HepG2 (cell line): Measurements from ENCODE around the gene ZDHHC13. TPM values are rescaled to one million over a fixed set of nuclear protein-coding genes. Genes with fewer than 3 reads are reported as not detected.

Source experiments
- ATAC-seq: fragments of 200-7000 bp; cut with Tn5 transposase; 3 replicates; pipeline ENCODE4 v1.9.1; 2020; ENCODE audit warnings: mild to moderate bottlenecking, moderate library complexity
- BruUV-seq: library from RNA; stranded (reverse); fragments of 400-500 nt; replicated peaks from 2 replicates; lab custom pipeline; 2021; lab: Mats Ljungman, UMichigan
- CTCF ChIA-PET: fragments of 300-600 bp; formaldehyde crosslinking; extraction: SDS; loops from one replicate; lab custom pipeline; 2021; ENCODE audit warnings: low total read pairs, inconsistent platforms, low intra/inter-chr PET ratio; lab: Yijun Ruan, JAX
- POLR2A ChIA-PET: fragments of 350-600 bp; sonication (Branson Sonifier 250); formaldehyde crosslinking; loops from one replicate; lab custom pipeline; 2020; ENCODE audit warnings: antibody characterized with exemption, inconsistent platforms; lab: Yijun Ruan, JAX
- DNase-seq: peaks from one replicate; pipeline ENCODE4 v3.0.0-alpha.2; 2015; ENCODE audit warnings: low spot score
- FAIRE-seq: peaks from 3 replicates; lab custom pipeline; 2011; peaks lifted over from hg19 to GRCh38; lab: Jason Lieb, UNC
- H2AFZ ChIP-seq: one replicate; pipeline ENCODE4 v1.6.1; 2011; ENCODE audit warnings: low read length, inconsistent platforms
- H3K27ac ChIP-seq: fragments of 300-600 bp; 3 replicates; pipeline ENCODE4 v1.8.0; 2011; ENCODE audit warnings: mixed run types, mild to moderate bottlenecking, mixed read lengths, low read length, inconsistent platforms; ENCODE audit not compliant: insufficient read depth; ENCODE audit errors: extremely low read length
- H3K27me3 ChIP-seq, 2 experiments: fragments of 200-600 bp in 1 of 2; 2 replicates in 1 of 2; 3 replicates in 1 of 2; pipeline versions ENCODE4 v1.6.0 to v1.8.0; 2011; ENCODE audit warnings: low read length in 2 of 2, mild to moderate bottlenecking in 2 of 2, moderate library complexity in 2 of 2, inconsistent platforms in 1 of 2; ENCODE audit not compliant: insufficient read depth in 2 of 2, control insufficient read depth in 1 of 2
- H3K36me3 ChIP-seq, 2 experiments: fragments of 200-600 bp in 1 of 2; replicated peaks in 1 of 2; 2 replicates in 1 of 2; 3 replicates in 1 of 2; pipeline versions ENCODE4 v1.5.1 to v1.8.0; 2011; ENCODE audit warnings: low read length in 2 of 2, inconsistent platforms in 1 of 2; ENCODE audit not compliant: insufficient read depth in 2 of 2, control insufficient read depth in 1 of 2
- H3K4me1 ChIP-seq: 2 replicates; pipeline ENCODE4 v1.5.1; 2012; ENCODE audit warnings: low read length, inconsistent platforms; ENCODE audit not compliant: insufficient read depth
- H3K4me2 ChIP-seq: 2 replicates; pipeline ENCODE4 v1.6.0; 2011; ENCODE audit warnings: low read depth, low read length, inconsistent platforms
- H3K4me3 ChIP-seq, 3 experiments: fragments of 200-600 bp in 1 of 3; sonication (generic), shearing (Covaris generic) in 1 of 3; replicated peaks in 1 of 3; 2 replicates each; pipeline ENCODE4 v1.5.1; 2011 to 2016; ENCODE audit warnings: low read length in 3 of 3, inconsistent platforms in 2 of 3, low read depth in 2 of 3, mild to moderate bottlenecking in 2 of 3, control low read depth in 1 of 3, mixed read lengths in 1 of 3; ENCODE audit not compliant: insufficient read depth in 1 of 3
- H3K79me2 ChIP-seq: one replicate; pipeline ENCODE4 v1.6.1; 2011; ENCODE audit warnings: low read length, inconsistent platforms; ENCODE audit not compliant: insufficient read depth
- H3K9ac ChIP-seq: 2 replicates; pipeline ENCODE4 v1.6.0; 2011; ENCODE audit warnings: mild to moderate bottlenecking, low read depth, low read length, inconsistent platforms; ENCODE audit not compliant: insufficient read depth
- H3K9me3 ChIP-seq: 2 replicates; pipeline ENCODE4 v1.5.1; 2012; ENCODE audit warnings: mild to moderate bottlenecking, low read length
- H4K20me1 ChIP-seq: 2 replicates; pipeline ENCODE4 v1.6.0; 2011; ENCODE audit warnings: inconsistent platforms, mild to moderate bottlenecking, low read length, moderate library complexity; ENCODE audit not compliant: insufficient read depth
- ASH2L ChIP-seq: fragments of 300-600, 200-600 bp; sonication (generic); IDR thresholded peaks from 2 replicates; pipeline ENCODE4 v1.7.0; 2017; ENCODE audit warnings: low read depth, mild to moderate bottlenecking, moderate library complexity, mixed read lengths, low read length; ENCODE audit not compliant: insufficient read length
- BCL6 ChIP-seq: IDR thresholded peaks from 2 replicates; pipeline ENCODE4 v1.6.1; 2016; ENCODE audit warnings: missing genetic modification reagents, missing compliant biosample characterization
- CCAR2 ChIP-seq: fragments of 200-400 bp; formaldehyde crosslinking; optimal IDR thresholded peaks from 2 replicates; pipeline ENCODE3; 2018; ENCODE audit warnings: low read depth, mild to moderate bottlenecking, low read length, moderate library complexity
- HDAC6 ChIP-seq: fragments of 200-600 bp; sonication (generic); IDR thresholded peaks from 2 replicates; pipeline ENCODE4 v1.7.0; 2017; ENCODE audit warnings: mild to moderate bottlenecking, antibody characterized with exemption, low read length, low read depth
- KAT8 ChIP-seq: IDR thresholded peaks from 2 replicates; pipeline ENCODE4 v1.6.1; 2016; ENCODE audit warnings: missing genetic modification reagents, missing compliant biosample characterization
- KLF15 ChIP-seq: sonication (generic); formaldehyde crosslinking; IDR thresholded peaks from 2 replicates; pipeline ENCODE4 v1.8.1; 2023; ENCODE audit warnings: borderline replicate concordance, mild to moderate bottlenecking, inconsistent platforms, missing genetic modification reagents, mixed read lengths
- MEF2D ChIP-seq: sonication (generic); formaldehyde crosslinking; IDR thresholded peaks from 2 replicates; pipeline ENCODE4 v1.5.1; 2020; ENCODE audit warnings: mild to moderate bottlenecking, missing genetic modification reagents
- NFE2L1 ChIP-seq: sonication (generic); formaldehyde crosslinking; IDR thresholded peaks from 2 replicates; pipeline ENCODE4 v1.4.0; 2020; ENCODE audit warnings: missing genetic modification reagents, mild to moderate bottlenecking, borderline replicate concordance
- ONECUT2 ChIP-seq: sonication (generic); formaldehyde crosslinking; IDR thresholded peaks from 2 replicates; pipeline ENCODE4 v1.4.0; 2020; ENCODE audit warnings: missing genetic modification reagents
- RFXAP ChIP-seq: sonication (generic); formaldehyde crosslinking; IDR thresholded peaks from 2 replicates; pipeline ENCODE4 v1.4.0; 2020; ENCODE audit warnings: missing genetic modification reagents, borderline replicate concordance
- SSRP1 ChIP-seq: IDR thresholded peaks from 2 replicates; pipeline ENCODE4 v1.6.1; 2016; ENCODE audit warnings: control low read depth
- TAF15 ChIP-seq: fragments of 200-400 bp; formaldehyde crosslinking; IDR thresholded peaks from one replicate; pipeline ENCODE4 v1.6.1; 2018; ENCODE audit warnings: mild to moderate bottlenecking, low read depth, low read length; ENCODE audit not compliant: poor library complexity, severe bottlenecking
- ZFP90 ChIP-seq: sonication (generic); formaldehyde crosslinking; IDR thresholded peaks from 2 replicates; pipeline ENCODE4 v1.8.0; 2022; ENCODE audit warnings: missing genetic modification reagents, mild to moderate bottlenecking, inconsistent platforms, borderline replicate concordance
- ZFY ChIP-seq: sonication (generic); formaldehyde crosslinking; IDR thresholded peaks from 2 replicates; pipeline ENCODE4 v1.4.0; 2020; ENCODE audit warnings: missing genetic modification reagents
- ZKSCAN1 ChIP-seq: fragments of 150-350 bp; IDR thresholded peaks from 2 replicates; pipeline ENCODE4 v1.6.1; 2014; ENCODE audit warnings: low read length
- ZNF143 ChIP-seq: sonication (generic); formaldehyde crosslinking; IDR thresholded peaks from 2 replicates; pipeline ENCODE4 v1.4.0; 2020; ENCODE audit warnings: missing genetic modification reagents
- ZNF337 ChIP-seq: sonication (generic); formaldehyde crosslinking; IDR thresholded peaks from 2 replicates; pipeline ENCODE4 v1.5.1; 2020; ENCODE audit warnings: missing genetic modification reagents, low read depth, mild to moderate bottlenecking, borderline replicate concordance
- ZNF83 ChIP-seq: sonication (generic); formaldehyde crosslinking; IDR thresholded peaks from 2 replicates; pipeline ENCODE4 v1.4.0; 2020; ENCODE audit warnings: missing genetic modification reagents, mild to moderate bottlenecking, borderline replicate concordance
- ZNF841 ChIP-seq: sonication (generic); formaldehyde crosslinking; IDR thresholded peaks from 2 replicates; pipeline ENCODE4 v1.8.1; 2023; ENCODE audit warnings: missing genetic modification reagents, borderline replicate concordance
- WGBS: methylation state at CpG from one replicate; pipeline ENCODE4 v1.1.6; 2017; ENCODE audit warnings: low lambda C conversion rate; 5-methylcytosine and 5-hydroxymethylcytosine counted together
- in situ Hi-C: cut with HindIII; loops from 2 replicates; pipeline ENCODE4 v1.10.0; 2017; ENCODE audit warnings: low pct_unique_long_range_greater_than_20kb; ENCODE audit not compliant: extremely low pct_ligation_motif_present
- intact Hi-C: fragments of 100-400 bp; cut with micrococcal nuclease; formaldehyde crosslinking; loops from one replicate; pipeline ENCODE4 v1.10.0; 2022; ENCODE audit not compliant: unreplicated experiment
- polyA plus RNA-seq, 8 experiments: library from polyadenylated mRNA; depleted of rRNA in 3 of 8; stranded (reverse) in 7 of 8; unstranded in 1 of 8; fragments of >200 nt; fragmentation: Illumina TruSeq in 4 of 8; extraction: Trizol in 4 of 8; gene quantifications; 2 replicates each; pipeline versions ENCODE4 v1.2.1 to v1.2.3, GENCODE V29; 2011 to 2016; ENCODE audit warnings: low read depth in 4 of 8, missing spikeins in 1 of 8, mixed read lengths in 1 of 8; ENCODE audit not compliant: insufficient read depth in 1 of 8
- total RNA-seq, 5 experiments: library from RNA; depleted of rRNA; stranded (reverse); fragments of >200 nt; fragmentation: Illumina TruSeq; extraction: Trizol; gene quantifications; 2 replicates each; pipeline ENCODE4 v1.2.3, GENCODE V29; 2016; ENCODE audit warnings: low read depth in 1 of 5
- TF ChIP-seq, protein P1 (sequence below): conservative IDR thresholded peaks from 2 replicates; pipeline ENCODE4 v1.6.1; 2018; ENCODE audit warnings: missing genetic modification reagents

ZDHHC13 gene
- total and polyA plus RNA-seq, 2 of the 13 experiments (the other 11 are each of a cell fraction or from before 2014, with no cell fraction given), result 10.9 to 11.8 TPM

DNA sequence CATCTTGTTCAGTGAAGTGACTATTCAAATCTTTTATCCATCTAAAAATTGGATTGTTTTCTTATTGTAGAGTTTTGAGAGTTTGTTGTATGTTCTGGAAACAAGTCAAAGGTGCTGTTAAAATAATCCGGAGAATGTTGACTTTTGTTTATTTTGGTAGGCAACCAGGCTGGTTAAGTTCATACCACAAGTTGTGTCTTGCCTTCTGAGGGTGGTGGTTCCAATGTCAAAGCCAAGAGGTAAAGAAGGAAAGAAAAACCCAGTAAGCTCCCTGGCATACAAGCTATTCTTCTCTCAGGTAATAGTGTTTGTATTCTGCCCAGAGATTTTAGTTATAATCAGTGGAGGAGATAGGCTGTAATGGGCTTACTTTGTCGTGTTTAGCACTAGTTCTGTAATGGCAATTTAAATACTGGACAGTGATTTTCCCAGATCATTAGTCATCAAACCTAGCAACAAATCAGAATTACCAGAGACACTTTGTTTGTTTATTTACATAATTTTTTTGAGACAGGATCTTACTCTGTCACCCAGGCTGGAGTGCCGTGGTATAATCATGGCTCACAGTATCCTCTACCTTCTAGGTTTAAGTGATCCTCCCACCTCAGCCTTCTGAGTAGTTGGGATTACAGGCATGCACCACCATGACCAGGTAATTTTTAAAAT, 99.9 kb downstream of the ZDHHC13 start:
- ATAC-seq, result no peak
- FAIRE-seq, result no peak
- POLR2A ChIA-PET, result no interaction called here
- intact Hi-C loops, result no loop called here
- no peak for DNase-seq
- no peak overlapping the region for H3K4me2 ChIP-seq
- in situ Hi-C loops, result no loop called here
- H3K9ac ChIP-seq, result no peak overlapping the region
- H3K4me3 ChIP-seq, result no peak overlapping the region
- no peak overlapping the region for H3K27ac ChIP-seq
- no TSS peak for BruUV-seq
- no peak overlapping the region for H2AFZ ChIP-seq
- H3K9me3 ChIP-seq, result no peaks in the 10 kb centered on the region
- H3K79me2 ChIP-seq, result no peaks in the 10 kb centered on the region
- no peaks in the 10 kb centered on the region for H3K36me3 ChIP-seq
- TF ChIP-seq RFXAP (CRISPR knock-in tag) (no peak), ONECUT2 (no peak), ZFY (CRISPR knock-in tag) (no peak), NFE2L1 (no peak), CCAR2 (no peak), ZKSCAN1 (no peak), ZNF841 (no peak), HDAC6 (no peak), ZFP90 (CRISPR knock-in tag) (no peak), ZNF83 (no peak), BCL6 (CRISPR knock-in tag) (no peak), ZNF143 (CRISPR knock-in tag) (no peak), TAF15 (no peak), ZNF337 (CRISPR knock-in tag) (no peak), KLF15 (CRISPR knock-in tag) (no peak), SSRP1 (CRISPR knock-in tag) (no peak), MEF2D (CRISPR knock-in tag) (no peak), KAT8 (CRISPR knock-in tag) (no peak), ASH2L (no peak)
- TF ChIP-seq, protein P1, sequence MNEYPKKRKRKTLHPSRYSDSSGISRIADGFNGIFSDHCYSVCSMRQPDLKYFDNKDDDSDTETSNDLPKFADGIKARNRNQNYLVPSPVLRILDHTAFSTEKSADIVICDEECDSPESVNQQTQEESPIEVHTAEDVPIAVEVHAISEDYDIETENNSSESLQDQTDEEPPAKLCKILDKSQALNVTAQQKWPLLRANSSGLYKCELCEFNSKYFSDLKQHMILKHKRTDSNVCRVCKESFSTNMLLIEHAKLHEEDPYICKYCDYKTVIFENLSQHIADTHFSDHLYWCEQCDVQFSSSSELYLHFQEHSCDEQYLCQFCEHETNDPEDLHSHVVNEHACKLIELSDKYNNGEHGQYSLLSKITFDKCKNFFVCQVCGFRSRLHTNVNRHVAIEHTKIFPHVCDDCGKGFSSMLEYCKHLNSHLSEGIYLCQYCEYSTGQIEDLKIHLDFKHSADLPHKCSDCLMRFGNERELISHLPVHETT (CRISPR knock-in tag), result no peak
- no peaks in the 10 kb centered on the region for H3K4me1 ChIP-seq
- WGBS, result 28% methylated on average over 3 of the region's 3 CpGs
- H3K27me3 ChIP-seq, result 0 out of 5 replicates have a peak, but pooled peaks cover 0 to 4% of the 10 kb centered on the region in 2 experiments
- CTCF ChIA-PET, result no interaction called here
- H4K20me1 ChIP-seq, result no peaks in the 10 kb centered on the region
